ENCODE data around the gene LRRC3B.

GRCh38 chr3:26648461-26648860, 25.9 kb downstream of the LRRC3B start:
- TF ChIP-seq CTCF (IDR thresholded peaks at IDR 0.05) = no peak
- no peak for TF ChIP-seq POLR2A (IDR thresholded peaks at IDR 0.05)
- TF ChIP-seq EP300 (IDR thresholded peaks at IDR 0.05) = no peak

Measured in ovary (tissue), 3 donors.